HepG2 (cell line): Measurements from ENCODE around the gene RBBP5. TPM values are rescaled to one million over a fixed set of nuclear protein-coding genes. Genes with fewer than 3 reads are reported as not detected.
A peak's percentile ranks its signal among the peaks of the same experiment; 100 is the strongest.

Source experiments
- ARID4A ChIP-seq: sonication (generic); formaldehyde crosslinking; IDR thresholded peaks from 2 replicates; pipeline ENCODE4 v1.5.0; 2020; ENCODE audit warnings: mild to moderate bottlenecking, missing genetic modification reagents, borderline replicate concordance
- ASH2L ChIP-seq: fragments of 300-600, 200-600 bp; sonication (generic); IDR thresholded peaks from 2 replicates; pipeline ENCODE4 v1.7.0; 2017; ENCODE audit warnings: low read depth, mild to moderate bottlenecking, moderate library complexity, mixed read lengths, low read length; ENCODE audit not compliant: insufficient read length
- E2F5 ChIP-seq: sonication (generic); formaldehyde crosslinking; conservative IDR thresholded peaks from 2 replicates; pipeline ENCODE4 v1.4.0; 2020; ENCODE audit warnings: missing genetic modification reagents
- GABPA ChIP-seq, 2 experiments: IDR thresholded peaks; 2 replicates each; pipeline ENCODE4 v1.6.1; 2011 to 2016; ENCODE audit warnings: low read depth in 2 of 2, low read length in 1 of 2, missing biosample characterization in 1 of 2, missing genetic modification characterization in 1 of 2
- IRF1 ChIP-seq: sonication (generic); formaldehyde crosslinking; IDR thresholded peaks from 2 replicates; pipeline ENCODE4 v1.4.0; 2020; ENCODE audit warnings: low read depth, mild to moderate bottlenecking, missing genetic modification reagents
- KDM5A ChIP-seq: fragments of 200-600 bp; sonication (generic); IDR thresholded peaks from 2 replicates; pipeline ENCODE4 v1.7.0; 2018; ENCODE audit warnings: antibody characterized with exemption, mild to moderate bottlenecking, low read length, borderline replicate concordance
- MIXL1 ChIP-seq: IDR thresholded peaks from 2 replicates; pipeline ENCODE4 v1.6.1; 2016
- MZF1 ChIP-seq: sonication (generic); formaldehyde crosslinking; IDR thresholded peaks from 2 replicates; pipeline ENCODE4 v1.8.1; 2023; ENCODE audit warnings: mild to moderate bottlenecking, missing genetic modification reagents, borderline replicate concordance
- SNAPC2 ChIP-seq: sonication (generic); formaldehyde crosslinking; IDR thresholded peaks from 2 replicates; pipeline ENCODE4 v1.8.1; 2022; ENCODE audit warnings: mild to moderate bottlenecking, missing genetic modification reagents
- TCF7 ChIP-seq: sonication (generic); IDR thresholded peaks from 2 replicates; pipeline ENCODE4 v1.6.1; 2016; ENCODE audit warnings: antibody characterized with exemption, low read depth
- TRIM22 ChIP-seq: fragments of 450-650 bp; IDR thresholded peaks from 2 replicates; pipeline ENCODE4 v1.6.1; 2017
- YEATS4 ChIP-seq: sonication (generic); formaldehyde crosslinking; IDR thresholded peaks from 2 replicates; pipeline ENCODE4 v1.4.0; 2020; ENCODE audit warnings: missing genetic modification reagents, borderline replicate concordance
- ZBTB10 ChIP-seq: sonication (generic); formaldehyde crosslinking; IDR thresholded peaks from 2 replicates; pipeline ENCODE4 v1.4.0; 2020; ENCODE audit warnings: missing genetic modification reagents, borderline replicate concordance
- ZNF350 ChIP-seq: sonication (generic); formaldehyde crosslinking; IDR thresholded peaks from 2 replicates; pipeline ENCODE4 v1.4.0; 2020; ENCODE audit warnings: mild to moderate bottlenecking, low read depth, missing genetic modification reagents, borderline replicate concordance
- ZNF547 ChIP-seq: sonication (generic); formaldehyde crosslinking; IDR thresholded peaks from 2 replicates; pipeline ENCODE4 v1.5.1; 2020; ENCODE audit warnings: mild to moderate bottlenecking, missing genetic modification reagents
- ZNF563 ChIP-seq: sonication (generic); formaldehyde crosslinking; IDR thresholded peaks from 2 replicates; pipeline ENCODE4 v1.8.0; 2022; ENCODE audit warnings: mild to moderate bottlenecking, moderate library complexity, missing genetic modification reagents
- ZSCAN25 ChIP-seq: sonication (generic); formaldehyde crosslinking; IDR thresholded peaks from 2 replicates; pipeline ENCODE4 v1.8.0; 2022; ENCODE audit warnings: mild to moderate bottlenecking, missing genetic modification reagents
- polyA plus RNA-seq, 8 experiments: library from polyadenylated mRNA; depleted of rRNA in 3 of 8; stranded (reverse) in 7 of 8; unstranded in 1 of 8; fragments of >200 nt; fragmentation: Illumina TruSeq in 4 of 8; extraction: Trizol in 4 of 8; gene quantifications; 2 replicates each; pipeline versions ENCODE4 v1.2.1 to v1.2.3, GENCODE V29; 2011 to 2016; ENCODE audit warnings: low read depth in 4 of 8, missing spikeins in 1 of 8, mixed read lengths in 1 of 8; ENCODE audit not compliant: insufficient read depth in 1 of 8
- total RNA-seq, 5 experiments: library from RNA; depleted of rRNA; stranded (reverse); fragments of >200 nt; fragmentation: Illumina TruSeq; extraction: Trizol; gene quantifications; 2 replicates each; pipeline ENCODE4 v1.2.3, GENCODE V29; 2016; ENCODE audit warnings: low read depth in 1 of 5

Gene RBBP5
- total and polyA plus RNA-seq, 2 of the 13 experiments (the other 11 are each of a cell fraction or from before 2014, with no cell fraction given), result 6.6 to 17.1 TPM

GRCh38 chr1:205121660-205122488 is at the start of gene RBBP5 (continued):
- TF ChIP-seq ZSCAN25 (CRISPR knock-in tag), result peak; percentile 78; the same call in 1 of the 2 replicates
- TF ChIP-seq TCF7, result no peak
- no peak; the same call in 1 of the 2 replicates for TF ChIP-seq ZNF563 (CRISPR knock-in tag)
- no peak for TF ChIP-seq ZBTB10 (CRISPR knock-in tag)
- peak; percentile 72 for TF ChIP-seq GABPA (IDR thresholded peaks at IDR 0.05; ENCODE audit: low read depth, low read length)
- TF ChIP-seq GABPA (CRISPR knock-in tag; IDR thresholded peaks at IDR 0.05; ENCODE audit: low read depth), result peak; percentile 94
- peak; percentile 69 for TF ChIP-seq MIXL1 (CRISPR knock-in tag)
- peak; percentile 88; the same call in 1 of the 2 replicates for TF ChIP-seq ARID4A (CRISPR knock-in tag)
- TF ChIP-seq MZF1, result no peak
- TF ChIP-seq ZNF547 (CRISPR knock-in tag), result no peak; the same call in 1 of the 2 replicates
- TF ChIP-seq ZNF350 (CRISPR knock-in tag), result peak; percentile 97
- no peak for TF ChIP-seq TRIM22
- TF ChIP-seq YEATS4 (CRISPR knock-in tag), result peak; percentile 79; the same call in 1 of the 2 replicates
- TF ChIP-seq SNAPC2 (CRISPR knock-in tag), result 0 out of 2 replicates have a peak, but pooled peaks have one; percentile 58
- TF ChIP-seq IRF1 (CRISPR knock-in tag), result no peak
- peak; percentile 99 for TF ChIP-seq ASH2L
- peak; percentile 26; the same call in 1 of the 2 replicates for TF ChIP-seq E2F5
- TF ChIP-seq KDM5A, result peak; percentile 99
